ENCODE data around the gene AP2A2. TPM values are rescaled to one million over a fixed set of nuclear protein-coding genes. Genes with fewer than 3 reads are reported as not detected.

AP2A2 gene
- total and polyA plus RNA-seq, 10 donors, result 32.7 to 321 (median 153) TPM

GRCh38 chr11:1034456-1035295 lies 109.0 kb downstream of the AP2A2 start:
- 84 to 92% (median 90%) methylated on average over 8 to 39 of the region's 39 CpGs for WGBS, 5 donors
- intact Hi-C loops (cut with DNase I; ENCODE audit: low total_unique reads), result no loop called here

GRCh38 chr11:1035577-1036283 lies 110.1 kb downstream of the AP2A2 start:
- H3K27ac ChIP-seq, result no peak overlapping the region
- H3K4me1 ChIP-seq, result peaks cover 0 to 37% (median 5%) of the 10 kb centered on the region in 6 donors
- no peak overlapping the region for H3K4me3 ChIP-seq
- TF ChIP-seq CTCF (IDR thresholded peaks at IDR 0.05 in 8 of 11, conservative IDR thresholded peaks at IDR 0.05 in 3 of 11) (no peak), POLR2AphosphoS5 (IDR thresholded peaks at IDR 0.05) (peak in 1 of 3 donors; percentile 4), POLR2A (IDR thresholded peaks at IDR 0.05) (no peak)
- H3K9me3 ChIP-seq, result no peaks in the 10 kb centered on the region
- intact Hi-C loops (cut with DNase I; ENCODE audit: low total_unique reads), result no loop called here
- DNase-seq, result no peak
- no peaks in the 10 kb centered on the region for H3K36me3 ChIP-seq
- WGBS, 5 donors, result 79 to 88% (median 82%) methylated on average over 25 to 29 of the region's 29 CpGs
- peaks cover 0 to 19% (median 0%) of the 10 kb centered on the region in 7 donors for H3K27me3 ChIP-seq (replicated peaks in 1 of 7)

More at GRCh38 chr11:1034456-1035295, 109.0 kb downstream of the AP2A2 start:
- Histone ChIP-seq H3K27ac (no peak overlapping the region), H3K27me3 (replicated peaks in 1 of 7) (peaks cover 0 to 14% (median 0%) of the 10 kb centered on the region in 7 donors), H3K4me3 (no peak overlapping the region), H3K36me3 (no peaks in the 10 kb centered on the region), H3K4me1 (peaks cover 0 to 37% (median 4%) of the 10 kb centered on the region in 6 donors), H3K9me3 (no peaks in the 10 kb centered on the region)
- TF ChIP-seq POLR2A (IDR thresholded peaks at IDR 0.05), result no peak
- no peak for TF ChIP-seq CTCF (IDR thresholded peaks at IDR 0.05 in 8 of 11, conservative IDR thresholded peaks at IDR 0.05 in 3 of 11)
- peak in 2 of 3 donors; percentile 9 to 16 for TF ChIP-seq POLR2AphosphoS5 (IDR thresholded peaks at IDR 0.05)
- no peak for DNase-seq

GRCh38 chr11:1036303-1036923 lies 110.7 kb downstream of the AP2A2 start, which contains the start of gene MUC6:
TSS of gene MUC6 (minus strand) at chr11:1036718. CDS start at chr11:1036655, 63 bp downstream.
- H3K4me3 ChIP-seq, result no peak within 1 kb of the TSS
- intact Hi-C loops (cut with DNase I; ENCODE audit: low total_unique reads), result no loop called here
- WGBS, 5 donors, result 54 to 95% (median 77%) methylated on average over 4 to 42 of the region's 42 CpGs
- no peak for DNase-seq
- no peaks in the 10 kb centered on the region for H3K9me3 ChIP-seq
- TF ChIP-seq CTCF (IDR thresholded peaks at IDR 0.05 in 8 of 11, conservative IDR thresholded peaks at IDR 0.05 in 3 of 11), result no peak
- peak in 2 of 3 donors; percentile 7 to 34 for TF ChIP-seq POLR2AphosphoS5 (IDR thresholded peaks at IDR 0.05)
- TF ChIP-seq POLR2A (IDR thresholded peaks at IDR 0.05), result no peak
- H3K4me1 ChIP-seq, result peaks cover 0 to 41% (median 5%) of the 10 kb centered on the region in 6 donors
- H3K27ac ChIP-seq, result no peak within 1 kb of the TSS
- peaks cover 0 to 19% (median 0%) of the 10 kb centered on the region in 7 donors for H3K27me3 ChIP-seq (replicated peaks in 1 of 7)
- no peaks in the 10 kb centered on the region for H3K36me3 ChIP-seq
